ENCODE results near the gene LAMP5. TPM values are rescaled to one million over a fixed set of nuclear protein-coding genes. Genes with fewer than 3 reads are reported as not detected.

Gene LAMP5
- total and polyA plus RNA-seq, 2 experiments from 2014 or later, result 0.21 to 0.29 TPM

GRCh38 chr20:9506280-9506821 lies 8.0 kb upstream of the LAMP5 start:
- ATAC-seq, result peak; percentile 6; the same call in 1 of the 3 replicates
- Histone ChIP-seq H3K27ac (ENCODE audit: low read depth) (no peak overlapping the region), H3K79me2 (replicated peaks; ENCODE audit: insufficient read depth) (no peaks in the 10 kb centered on the region), H2AFZ (peak overlapping the region; percentile 94), H3K36me3 (ENCODE audit: insufficient read depth) (no peaks in the 10 kb centered on the region), H3K9me2 (ENCODE audit: insufficient read depth) (no peaks in the 10 kb centered on the region), H4K20me1 (replicated peaks; ENCODE audit: insufficient read depth) (peaks cover 3% of the 10 kb centered on the region; the same call in 1 of the 2 replicates), H3K4me1 (ENCODE audit: insufficient read depth) (peaks cover 42% of the 10 kb centered on the region), H3K4me3 (peak overlapping the region; percentile 52), H3F3A (replicated peaks; ENCODE audit: low read depth) (no peaks in the 10 kb centered on the region), H3K4me2 (peak overlapping the region; percentile 86), H3K27me3 (ENCODE audit: insufficient read depth) (peaks cover 73% of the 10 kb centered on the region)
- H3K4me1 Mint-ChIP-seq, result peaks cover 14% of the 10 kb centered on the region
- H3K9me3 Mint-ChIP-seq, result no peaks in the 10 kb centered on the region
- H3K27ac Mint-ChIP-seq, result no peak overlapping the region
- TF ChIP-seq POLR2AphosphoS5 (IDR thresholded peaks at IDR 0.05; ENCODE audit: low read depth), result no peak
- no peak for TF ChIP-seq CTCF (conservative IDR thresholded peaks at IDR 0.05; ENCODE audit: low read depth in 2 of 2)
- peak; percentile 87 for TF ChIP-seq EZH2 (IDR thresholded peaks at IDR 0.05; ENCODE audit: low read depth, unreplicated experiment)
- peak overlapping the region; percentile 7; the same call in 2 of the 3 replicates for H3K4me3 Mint-ChIP-seq
- H3K27me3 Mint-ChIP-seq (ENCODE audit: insufficient read depth, low read depth, poor library complexity), result peaks cover 47% of the 10 kb centered on the region
- DNase-seq (ENCODE audit: low spot score), result peak; percentile 45
- H3K36me3 Mint-ChIP-seq (ENCODE audit: low read depth), result no peaks in the 10 kb centered on the region

GRCh38 chr20:9506964-9507369 lies 7.4 kb upstream of the LAMP5 start:
- Histone ChIP-seq H3K4me2 (peak overlapping the region; percentile 86), H3K9me2 (ENCODE audit: insufficient read depth) (no peaks in the 10 kb centered on the region), H4K20me1 (replicated peaks; ENCODE audit: insufficient read depth) (0 out of 2 replicates have a peak, but pooled peaks cover 3% of the 10 kb centered on the region), H3F3A (replicated peaks; ENCODE audit: low read depth) (no peaks in the 10 kb centered on the region), H3K27me3 (ENCODE audit: insufficient read depth) (peaks cover 80% of the 10 kb centered on the region), H3K4me1 (ENCODE audit: insufficient read depth) (peaks cover 48% of the 10 kb centered on the region), H3K4me3 (peak overlapping the region; percentile 52), H3K36me3 (ENCODE audit: insufficient read depth) (no peaks in the 10 kb centered on the region), H3K27ac (ENCODE audit: low read depth) (no peak overlapping the region), H3K79me2 (replicated peaks; ENCODE audit: insufficient read depth) (no peaks in the 10 kb centered on the region), H2AFZ (peak overlapping the region; percentile 94)
- Mint-ChIP-seq H3K4me1 (peaks cover 18% of the 10 kb centered on the region), H3K27me3 (ENCODE audit: insufficient read depth, low read depth, poor library complexity) (peaks cover 48% of the 10 kb centered on the region), H3K4me3 (peak overlapping the region; percentile 34; the same call in 2 of the 3 replicates), H3K27ac (no peak overlapping the region), H3K9me3 (no peaks in the 10 kb centered on the region), H3K36me3 (ENCODE audit: low read depth) (no peaks in the 10 kb centered on the region)
- DNase-seq (ENCODE audit: low spot score), result peak; percentile 63
- TF ChIP-seq JUNB (IDR thresholded peaks at IDR 0.05; ENCODE audit: unreplicated experiment) (no peak), NANOG (IDR thresholded peaks at IDR 0.05; ENCODE audit: borderline replicate concordance) (no peak), EZH2 (IDR thresholded peaks at IDR 0.05; ENCODE audit: low read depth, unreplicated experiment) (peak; percentile 89), ZNF114 (CRISPR knock-in tag; IDR thresholded peaks at IDR 0.05) (no peak)
- peak; percentile 41 for ATAC-seq

- no peaks in the 10 kb centered on the region for H3F3A ChIP-seq (replicated peaks; ENCODE audit: low read depth)
- TF ChIP-seq ETS1 (IDR thresholded peaks at IDR 0.05) (no peak), EZH2 (IDR thresholded peaks at IDR 0.05; ENCODE audit: low read depth, unreplicated experiment) (peak; percentile 9)
- H3K9me2 ChIP-seq (ENCODE audit: insufficient read depth), result no peaks in the 10 kb centered on the region
- no peak overlapping the region for H3K27ac ChIP-seq (ENCODE audit: low read depth)
- H3K36me3 ChIP-seq (ENCODE audit: insufficient read depth), result no peaks in the 10 kb centered on the region
- DNase-seq (ENCODE audit: low spot score) (peak; percentile 65), ATAC-seq (peak; percentile 48)
- peak overlapping the region; percentile 94 for H2AFZ ChIP-seq
- H3K4me2 ChIP-seq, result peak overlapping the region; percentile 86
- peaks cover 50% of the 10 kb centered on the region for H3K4me1 ChIP-seq (ENCODE audit: insufficient read depth)
- peaks cover 87% of the 10 kb centered on the region for H3K27me3 ChIP-seq (ENCODE audit: insufficient read depth)
- H3K27me3 Mint-ChIP-seq (ENCODE audit: insufficient read depth, low read depth, poor library complexity), result peaks cover 47% of the 10 kb centered on the region
- H3K4me3 Mint-ChIP-seq, result peak overlapping the region; percentile 53; the same call in 2 of the 3 replicates
- 0 out of 2 replicates have a peak, but pooled peaks cover 3% of the 10 kb centered on the region for H4K20me1 ChIP-seq (replicated peaks; ENCODE audit: insufficient read depth)
- H3K9me3 Mint-ChIP-seq, result no peaks in the 10 kb centered on the region
- peak overlapping the region; percentile 52 for H3K4me3 ChIP-seq
- H3K4me1 Mint-ChIP-seq, result peaks cover 18% of the 10 kb centered on the region
- H3K27ac Mint-ChIP-seq, result no peak overlapping the region
- no peaks in the 10 kb centered on the region for H3K36me3 Mint-ChIP-seq (ENCODE audit: low read depth)
- no peaks in the 10 kb centered on the region for H3K79me2 ChIP-seq (replicated peaks; ENCODE audit: insufficient read depth)
These were observed 6.7 kb upstream of the LAMP5 start for GRCh38 chr20:9507544-9508239.

Measured in GM23338 (cell line).